GM19452 (cell line): ENCODE measurements around the gene FAM171A2.
"Not testable (repeated sequence)": the region's sequence is repeated elsewhere in the genome, so short reads cannot be mapped to it uniquely, and the experiment has no call there.

ENCODE experiments used
- ATAC-seq: cut with Tn5 transposase; IDR thresholded peaks from one replicate; pipeline ENCODE4 v1.9.1; 2021; ENCODE audit not compliant: unreplicated experiment

Gene FAM171A2

DNA sequence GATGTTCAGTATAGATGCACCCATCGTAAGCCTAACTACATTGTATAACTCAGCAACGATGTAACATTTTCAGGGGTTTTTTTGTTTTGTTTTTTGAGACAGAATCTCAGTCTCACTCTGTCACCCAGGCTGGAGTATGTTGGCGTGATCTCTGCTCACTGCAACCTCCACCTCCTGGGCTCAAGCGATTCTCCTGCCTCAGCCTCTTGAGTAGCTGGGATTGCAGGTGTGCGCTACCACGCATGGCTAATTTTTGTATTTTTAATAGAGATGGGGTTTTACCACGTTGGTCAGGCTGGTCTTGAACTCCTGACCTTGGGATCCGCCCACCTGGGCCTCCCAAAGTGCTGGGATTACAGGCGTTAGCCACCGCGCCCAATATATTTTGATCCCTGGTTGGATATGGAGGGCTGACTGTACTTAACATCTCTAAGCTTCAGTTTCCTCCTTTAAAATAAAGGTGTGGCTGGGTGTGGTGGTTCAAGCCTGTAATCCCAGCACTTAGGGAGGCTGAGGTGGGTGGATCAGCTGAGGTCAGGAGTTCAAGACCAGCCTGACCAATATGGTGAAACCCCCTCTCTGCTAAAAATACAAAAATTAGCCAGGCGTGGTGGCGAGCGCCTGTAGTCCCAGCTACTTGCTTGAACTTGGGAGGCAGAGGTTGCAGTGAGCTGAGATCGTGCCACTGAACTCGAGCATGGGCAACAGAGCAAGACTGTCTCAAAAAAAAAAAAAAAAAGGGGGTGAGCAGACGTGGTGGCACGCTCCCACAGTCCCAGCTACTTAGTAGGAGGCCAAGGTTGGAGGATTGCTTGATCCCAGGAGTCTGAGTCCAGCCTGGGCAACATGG, 16.2 kb downstream of the FAM171A2 start:
- ATAC-seq: not testable (repeated sequence)

- no peak for ATAC-seq
Measured at GRCh38 chr17:44346064-44346844, 17.4 kb downstream of the FAM171A2 start.

DNA sequence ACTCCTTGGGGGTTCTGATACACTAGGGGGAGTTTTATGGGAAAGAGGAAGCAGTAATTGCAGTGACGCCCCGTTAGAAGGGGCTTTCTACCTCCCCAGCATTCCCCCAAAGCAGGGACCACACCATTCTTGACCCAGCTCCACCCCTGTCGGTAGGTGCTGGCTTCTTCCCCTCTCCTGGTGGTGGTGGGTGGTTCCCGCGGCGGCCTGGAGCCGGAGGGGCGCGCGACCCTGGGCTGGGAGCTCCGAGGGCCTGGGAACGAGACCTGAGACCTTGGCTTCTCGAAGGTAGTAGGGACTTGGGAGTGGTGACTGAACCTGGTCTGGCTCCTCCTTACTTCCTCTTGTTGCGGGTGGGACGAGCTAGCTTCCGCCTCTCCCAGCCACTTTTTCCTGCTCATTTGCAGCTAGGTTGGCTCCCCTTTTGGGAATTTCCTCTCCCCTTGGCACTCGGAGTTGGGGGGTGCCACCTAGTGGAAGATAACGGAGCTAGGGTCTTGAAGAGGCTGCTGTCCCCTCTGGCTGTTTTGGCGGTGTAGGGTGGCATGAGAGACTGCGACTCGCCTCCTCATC, 18.1 kb downstream of the FAM171A2 start:
- no peak for ATAC-seq

- peak; percentile 41 for ATAC-seq
Measured at GRCh38 chr17:44344939-44345453, 18.7 kb downstream of the FAM171A2 start, which contains the start of gene GRN. Gene GRN, plus strand, starts transcription at chr17:44345302. Its CDS starts 3,863 bp downstream, at chr17:44349165.

DNA sequence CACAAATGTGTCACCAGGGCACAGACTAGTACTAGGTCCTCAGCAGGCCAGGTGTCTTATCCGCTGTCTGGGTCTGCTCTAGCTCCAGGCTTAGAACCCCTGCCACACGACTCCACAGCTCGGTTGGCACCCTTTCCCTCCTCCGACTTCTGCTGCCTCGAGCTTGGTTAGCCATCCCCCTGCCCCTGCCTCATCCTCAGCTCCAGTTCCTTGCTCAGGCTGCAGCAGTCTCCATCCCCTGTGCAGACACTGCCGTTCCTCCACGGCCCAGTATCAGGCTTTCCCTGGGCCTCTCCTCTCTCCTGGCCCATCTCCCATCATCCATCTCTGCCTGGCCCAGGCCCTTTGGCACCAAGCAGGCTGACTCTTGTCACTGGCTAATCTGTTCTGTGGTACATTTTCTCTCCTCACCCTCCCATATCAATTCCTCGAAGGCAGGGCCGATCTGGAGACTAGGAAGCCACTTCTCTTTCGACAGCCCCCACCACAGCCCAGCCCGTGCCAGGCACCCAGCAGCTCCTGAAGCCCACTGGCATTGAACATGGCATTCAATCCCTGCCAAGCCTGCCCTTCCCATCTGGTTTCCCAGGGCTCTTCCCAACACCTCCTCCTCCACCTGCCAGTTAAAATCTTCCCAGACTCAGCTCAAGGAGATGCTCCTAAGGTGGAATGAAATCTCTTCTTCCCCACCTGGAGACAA, 20.0 kb downstream of the FAM171A2 start:
- no peak for ATAC-seq

- not testable (repeated sequence) for ATAC-seq
Measured at GRCh38 chr17:44340553-44340952, 23.1 kb downstream of the FAM171A2 start.

DNA sequence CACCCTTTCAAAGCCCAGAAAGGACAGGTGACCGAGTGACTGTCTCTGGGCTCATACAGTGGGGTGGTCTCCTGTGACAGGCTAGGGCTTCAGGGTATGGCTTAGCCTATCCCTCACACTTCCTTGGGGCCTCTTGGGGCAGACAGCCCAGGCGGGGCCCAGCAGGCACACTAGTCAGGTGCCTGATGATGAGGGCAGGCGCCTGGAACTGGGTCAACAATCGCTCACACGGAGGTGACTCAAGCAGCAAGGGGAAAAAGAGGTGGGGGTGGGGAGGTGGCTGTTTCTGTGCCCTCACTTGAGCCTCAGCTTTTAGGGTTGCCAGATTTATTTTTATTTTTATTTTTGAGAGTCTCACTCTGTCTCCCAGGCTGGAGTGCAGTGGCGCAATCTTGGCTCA, 25.0 kb downstream of the FAM171A2 start:
- ATAC-seq: no peak

DNA sequence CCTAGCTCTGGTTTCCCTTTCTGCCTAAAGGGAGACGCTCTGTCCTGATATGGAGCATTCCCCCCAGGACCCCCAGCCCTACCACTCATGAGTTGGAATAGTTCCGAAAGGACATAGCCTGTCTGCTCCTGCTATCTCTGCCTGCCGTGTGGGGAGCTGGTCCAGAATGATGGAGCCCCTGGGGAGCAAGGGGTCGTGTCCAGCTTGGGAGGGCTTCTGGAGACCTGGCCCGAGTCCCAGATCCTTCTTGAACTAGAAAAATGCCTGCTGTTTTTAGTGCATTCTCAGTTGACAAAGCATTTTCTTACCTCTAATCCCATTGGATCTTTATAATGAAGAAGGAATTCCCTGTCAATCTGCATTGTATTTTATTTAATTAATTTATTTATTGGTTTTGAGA, 27.7 kb downstream of the FAM171A2 start:
- ATAC-seq: no peak

- ATAC-seq: no peak
Measured at GRCh38 chr17:44335564-44335963, 28.1 kb downstream of the FAM171A2 start.

DNA sequence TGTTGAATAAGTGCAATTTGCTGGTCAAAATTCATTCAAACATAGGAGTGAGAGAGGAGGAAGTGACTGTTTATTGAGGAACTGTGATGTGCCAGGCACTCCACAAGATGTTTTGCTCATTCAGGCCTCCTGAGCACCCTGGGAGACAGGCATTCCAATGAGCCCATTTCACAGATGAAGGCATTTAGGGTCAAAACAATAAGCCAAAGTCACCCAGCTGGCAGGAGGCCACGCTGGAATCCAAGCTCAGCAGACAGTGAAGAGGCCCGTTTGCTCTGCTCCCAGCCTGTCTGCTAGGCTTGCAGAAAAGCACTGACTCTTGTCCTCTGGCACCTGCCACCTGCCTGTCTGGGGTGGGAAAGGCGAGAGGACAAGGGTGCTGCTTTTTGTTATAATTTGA, 28.9 kb downstream of the FAM171A2 start:
- no peak for ATAC-seq

DNA sequence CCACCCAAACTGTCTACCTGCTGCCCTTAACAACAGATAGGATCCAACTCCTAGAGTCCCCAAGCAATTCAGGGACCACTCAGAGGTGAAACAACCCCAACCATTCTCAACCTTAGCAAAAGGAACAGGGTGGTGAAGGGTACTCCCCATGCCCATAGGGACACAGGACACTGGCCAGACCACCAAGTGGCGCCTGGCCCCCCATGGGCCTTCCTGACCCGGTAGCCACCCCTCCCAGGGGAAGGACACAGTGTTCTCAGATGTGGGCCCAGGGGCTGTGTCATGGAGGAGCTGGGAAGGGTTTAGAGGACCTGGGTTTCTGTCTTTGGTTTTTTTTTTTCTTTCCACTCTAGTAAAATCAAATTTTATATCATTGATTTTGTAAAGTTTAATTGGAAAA, 29.3 kb downstream of the FAM171A2 start:
- no peak for ATAC-seq

GRCh38 chr17:44333371-44333770, 30.3 kb downstream of the FAM171A2 start:
- ATAC-seq: no peak

DNA sequence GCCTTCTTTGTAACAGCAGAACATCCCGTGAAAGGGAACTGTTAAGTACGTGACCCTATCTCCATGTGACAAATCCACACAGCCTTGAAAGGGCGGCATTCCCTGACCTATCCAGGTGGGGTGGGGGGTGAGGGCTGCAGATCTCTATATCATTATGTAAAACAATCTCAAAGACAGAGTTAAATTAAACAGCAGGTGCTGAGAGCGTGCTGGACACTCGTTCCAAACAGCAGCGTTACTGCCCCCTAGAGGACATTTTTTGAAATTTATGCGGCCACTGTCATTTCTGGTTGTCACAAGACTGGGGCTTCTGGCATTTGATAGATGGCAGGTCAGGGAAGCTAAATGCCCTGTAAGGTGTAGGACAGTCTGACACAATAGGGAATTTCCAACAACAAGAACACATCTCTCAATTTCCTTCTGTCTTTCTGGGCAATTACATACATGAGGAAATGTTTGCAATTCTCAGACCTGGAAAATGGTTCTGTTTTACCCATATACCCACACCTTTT, 32.3 kb downstream of the FAM171A2 start:
- ATAC-seq: no peak

GRCh38 chr17:44330263-44330662, 33.4 kb downstream of the FAM171A2 start:
- ATAC-seq: not testable (repeated sequence)

GRCh38 chr17:44329516-44329915, 34.1 kb downstream of the FAM171A2 start:
- ATAC-seq: not testable (repeated sequence)

DNA sequence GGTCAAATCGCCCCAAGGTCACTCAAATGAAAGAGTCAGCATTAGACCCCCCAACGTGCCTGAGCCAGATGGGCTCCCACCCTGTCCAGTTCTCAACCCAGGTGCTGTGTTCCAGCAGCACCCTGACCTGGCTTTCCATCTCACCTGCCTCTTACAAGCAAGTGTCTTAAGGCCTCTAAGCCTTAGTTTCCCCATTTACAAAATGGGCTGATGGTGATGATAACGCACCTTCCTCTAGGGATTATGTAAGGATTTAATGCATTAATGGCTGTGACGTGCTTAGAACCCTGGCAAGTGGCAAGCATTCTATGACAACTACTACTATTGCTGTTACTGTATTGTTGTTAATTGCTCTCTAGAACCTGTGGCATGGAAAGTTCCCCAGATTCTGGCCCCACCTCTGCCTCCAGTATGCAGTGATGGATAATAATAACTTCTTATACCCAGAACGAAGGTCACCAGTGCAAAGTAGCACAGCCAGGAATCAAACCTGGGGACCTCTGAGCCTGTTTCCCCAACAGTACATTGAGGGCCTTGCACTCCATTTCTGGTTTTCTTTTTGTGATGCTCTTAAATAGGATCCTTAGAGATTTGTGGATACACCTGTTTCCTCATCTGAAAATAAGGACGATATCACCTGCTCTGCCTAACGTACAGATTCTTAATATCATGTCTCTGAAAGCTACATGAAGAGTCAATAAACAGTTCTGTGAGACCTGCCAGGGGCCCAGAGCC, 35.8 kb downstream of the FAM171A2 start:
- ATAC-seq: no peak

DNA sequence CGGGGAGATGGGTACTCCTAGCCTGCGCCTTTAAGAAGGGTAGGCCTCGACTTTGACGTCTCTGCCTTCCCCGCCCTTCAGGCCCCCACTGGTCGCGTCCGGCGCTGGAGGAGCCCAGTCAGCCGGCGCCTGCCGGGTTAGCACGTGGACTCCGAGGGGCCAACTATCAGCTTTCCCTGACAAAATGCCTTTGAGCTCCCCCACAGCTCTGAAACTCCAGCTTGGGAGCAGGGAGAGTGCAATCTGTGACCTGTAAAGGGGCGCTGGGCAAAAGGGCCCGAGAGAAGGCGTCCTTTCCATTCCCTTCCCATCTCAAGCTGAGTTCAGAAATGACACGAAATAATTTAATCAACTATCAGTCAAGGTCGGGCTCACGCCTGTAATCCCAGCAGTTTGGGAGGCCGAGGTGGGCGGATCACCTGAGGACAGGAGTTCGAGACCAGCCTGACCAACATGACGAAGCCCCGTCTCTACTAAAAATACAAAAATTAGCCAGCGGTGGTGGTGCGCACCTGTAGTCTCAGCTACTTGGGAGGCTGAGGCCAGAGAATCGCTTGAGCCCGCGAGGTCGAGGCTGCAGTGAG, 36.7 kb downstream of the FAM171A2 start:
- ATAC-seq: no peak

DNA sequence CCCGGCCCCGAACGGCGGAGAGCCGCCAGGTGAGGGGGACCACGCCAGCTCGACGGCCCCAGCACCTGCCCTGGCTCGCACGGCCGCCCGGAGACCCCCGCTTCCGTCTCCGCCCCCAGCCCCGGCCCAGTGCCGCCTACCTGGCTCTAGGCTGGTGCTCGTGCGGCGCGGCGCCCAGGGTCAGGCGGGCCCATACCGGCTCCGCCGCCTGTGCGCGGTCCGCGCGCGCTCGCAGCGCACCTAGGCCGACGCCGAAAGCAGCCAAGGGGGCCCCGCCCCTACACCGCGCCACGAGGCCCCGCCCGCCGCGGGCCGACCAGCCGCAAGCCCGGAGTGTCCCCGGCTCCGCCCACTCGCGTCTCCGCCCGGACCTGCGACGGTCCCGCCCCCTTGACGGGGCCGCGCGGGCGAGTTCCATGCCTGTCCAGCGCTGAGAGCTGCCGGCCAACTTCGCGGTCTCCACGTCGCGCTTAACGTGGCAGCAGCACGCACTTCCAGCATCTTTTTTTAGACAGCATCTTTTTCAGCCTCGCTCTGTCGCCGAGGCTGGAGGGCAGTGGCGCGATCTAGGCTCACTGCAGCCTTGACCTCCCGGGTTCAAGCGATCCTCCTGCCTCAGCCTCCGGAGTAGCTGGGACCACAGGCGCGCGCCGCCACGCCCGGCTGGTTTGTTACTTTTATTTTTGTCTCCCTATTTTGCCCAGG, 38.9 kb downstream of the FAM171A2 start, which contains the start of gene SLC25A39:
Gene SLC25A39 (minus strand): TSS at position 253 of the 705 bp plus-strand sequence. CDS start 1,261 bp downstream, outside the sequence.
- peak; percentile 55 for ATAC-seq

GRCh38 chr17:44324092-44324570, 39.5 kb downstream of the FAM171A2 start:
- no peak for ATAC-seq
